ENCODE data around the gene ADCY5. TPM values are rescaled to one million over a fixed set of nuclear protein-coding genes. Genes with fewer than 3 reads are reported as not detected.

The ADCY5 gene
- total and polyA plus RNA-seq, 2 donors, result 0.76 to 1.7 TPM

- DNase-seq (ENCODE audit: low read depth in 6 of 9, low spot score in 9 of 9), result no peak
- Histone ChIP-seq H3K4me1 (ENCODE audit: control insufficient read depth in 2 of 2, insufficient read depth in 2 of 2, low read length in 2 of 2) (peaks cover 0 to 8% of the 10 kb centered on the region in 2 donors), H3K4me3 (ENCODE audit: low read length in 2 of 2) (no peak overlapping the region), H3K27ac (ENCODE audit: low read depth in 1 of 2, low read length in 1 of 2) (no peak overlapping the region), H3K27me3 (ENCODE audit: control insufficient read depth in 2 of 2, insufficient read depth in 1 of 2, low read length in 1 of 2) (no peaks in the 10 kb centered on the region), H3K9me3 (ENCODE audit: control insufficient read depth in 2 of 2, insufficient read depth in 1 of 2, low read length in 1 of 2) (no peaks in the 10 kb centered on the region), H3K36me3 (ENCODE audit: control insufficient read depth in 2 of 2, insufficient read depth in 2 of 2, low read length in 1 of 2) (no peaks in the 10 kb centered on the region)
- 95% methylated on average over 3 of the region's 3 CpGs for WGBS
Observed at GRCh38 chr3:123339302-123339701, 109.6 kb downstream of the ADCY5 start.

DNA sequence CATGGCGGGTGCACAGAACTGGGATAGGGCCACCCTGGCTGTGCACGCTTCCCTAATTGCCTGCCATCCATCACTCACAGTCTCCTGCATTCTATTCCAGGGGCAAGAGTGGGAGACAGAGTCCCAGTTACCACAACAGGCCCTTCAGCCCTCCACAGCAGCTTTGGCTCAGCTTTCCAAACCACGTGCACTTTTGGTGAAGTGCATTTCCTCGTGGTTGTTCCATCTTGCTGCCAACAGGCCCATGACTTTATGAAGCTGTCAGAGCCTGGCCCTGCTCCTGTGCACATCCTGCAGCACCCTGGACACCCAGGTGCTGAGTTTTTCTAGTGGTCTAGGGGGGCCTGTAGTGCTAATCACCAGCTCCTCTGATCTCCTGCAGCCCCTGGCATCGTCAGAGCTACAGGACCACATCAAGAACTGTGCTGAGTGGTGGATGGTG, 110.2 kb downstream of the ADCY5 start:
- H3K36me3 ChIP-seq (ENCODE audit: control insufficient read depth in 2 of 2, insufficient read depth in 2 of 2, low read length in 1 of 2), result no peaks in the 10 kb centered on the region
- no peak for DNase-seq (ENCODE audit: low read depth in 6 of 9, low spot score in 9 of 9)
- no peaks in the 10 kb centered on the region for H3K9me3 ChIP-seq (ENCODE audit: control insufficient read depth in 2 of 2, insufficient read depth in 1 of 2, low read length in 1 of 2)
- H3K4me1 ChIP-seq (ENCODE audit: control insufficient read depth in 2 of 2, insufficient read depth in 2 of 2, low read length in 2 of 2), result peaks cover 0 to 8% of the 10 kb centered on the region in 2 donors
- no peaks in the 10 kb centered on the region for H3K27me3 ChIP-seq (ENCODE audit: control insufficient read depth in 2 of 2, insufficient read depth in 1 of 2, low read length in 1 of 2)
- 73% methylated on average over 5 of the region's 5 CpGs for WGBS
- H3K4me3 ChIP-seq (ENCODE audit: low read length in 2 of 2), result no peak overlapping the region
- H3K27ac ChIP-seq (ENCODE audit: low read depth in 1 of 2, low read length in 1 of 2), result no peak overlapping the region

- H3K4me3 ChIP-seq (ENCODE audit: low read length in 2 of 2), result no peak overlapping the region
- DNase-seq (ENCODE audit: low read depth in 6 of 9, low spot score in 9 of 9), result no peak
- peaks cover 0 to 8% of the 10 kb centered on the region in 2 donors for H3K4me1 ChIP-seq (ENCODE audit: control insufficient read depth in 2 of 2, insufficient read depth in 2 of 2, low read length in 2 of 2)
- no peak overlapping the region for H3K27ac ChIP-seq (ENCODE audit: low read depth in 1 of 2, low read length in 1 of 2)
- no peaks in the 10 kb centered on the region for H3K36me3 ChIP-seq (ENCODE audit: control insufficient read depth in 2 of 2, insufficient read depth in 2 of 2, low read length in 1 of 2)
- H3K27me3 ChIP-seq (ENCODE audit: control insufficient read depth in 2 of 2, insufficient read depth in 1 of 2, low read length in 1 of 2), result no peaks in the 10 kb centered on the region
- H3K9me3 ChIP-seq (ENCODE audit: control insufficient read depth in 2 of 2, insufficient read depth in 1 of 2, low read length in 1 of 2), result no peaks in the 10 kb centered on the region
- 88% methylated on average over 8 of the region's 8 CpGs for whole genome bisulfite sequencing
Observed at GRCh38 chr3:123337948-123338619, 110.8 kb downstream of the ADCY5 start.

DNA sequence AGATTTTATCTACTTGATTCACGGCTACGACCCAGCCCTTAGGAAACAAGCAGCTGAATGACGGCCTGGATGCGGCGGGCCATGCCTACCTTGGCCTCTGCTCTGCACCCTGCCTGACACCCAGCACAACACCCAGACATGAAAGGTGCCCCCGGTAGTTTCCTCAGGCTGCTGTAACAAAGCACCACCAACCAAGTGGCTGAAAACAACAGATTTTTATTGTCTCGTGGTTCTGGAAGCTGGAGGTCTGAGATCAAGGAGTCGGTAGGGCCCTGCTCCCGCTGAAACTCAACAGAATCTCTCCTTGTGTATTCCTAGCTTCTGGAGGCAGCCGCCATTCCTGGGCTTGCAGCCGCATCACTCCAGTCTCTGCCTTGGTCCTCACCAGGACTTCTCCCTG, 111.7 kb downstream of the ADCY5 start:
- DNase-seq (ENCODE audit: low read depth in 6 of 9, low spot score in 9 of 9), result no peak
- peaks cover 0 to 8% of the 10 kb centered on the region in 2 donors for H3K4me1 ChIP-seq (ENCODE audit: control insufficient read depth in 2 of 2, insufficient read depth in 2 of 2, low read length in 2 of 2)
- H3K36me3 ChIP-seq (ENCODE audit: control insufficient read depth in 2 of 2, insufficient read depth in 2 of 2, low read length in 1 of 2), result no peaks in the 10 kb centered on the region
- no peaks in the 10 kb centered on the region for H3K9me3 ChIP-seq (ENCODE audit: control insufficient read depth in 2 of 2, insufficient read depth in 1 of 2, low read length in 1 of 2)
- no peak overlapping the region for H3K27ac ChIP-seq (ENCODE audit: low read depth in 1 of 2, low read length in 1 of 2)
- H3K4me3 ChIP-seq (ENCODE audit: low read length in 2 of 2), result no peak overlapping the region
- no peaks in the 10 kb centered on the region for H3K27me3 ChIP-seq (ENCODE audit: control insufficient read depth in 2 of 2, insufficient read depth in 1 of 2, low read length in 1 of 2)
- WGBS, result 96% methylated on average over 11 of the region's 11 CpGs

- H3K27me3 ChIP-seq (ENCODE audit: control insufficient read depth in 2 of 2, insufficient read depth in 1 of 2, low read length in 1 of 2), result no peaks in the 10 kb centered on the region
- H3K4me3 ChIP-seq (ENCODE audit: low read length in 2 of 2), result no peak overlapping the region
- peaks cover 0 to 8% of the 10 kb centered on the region in 2 donors for H3K4me1 ChIP-seq (ENCODE audit: control insufficient read depth in 2 of 2, insufficient read depth in 2 of 2, low read length in 2 of 2)
- WGBS, result 96% methylated on average over 7 of the region's 7 CpGs
- H3K9me3 ChIP-seq (ENCODE audit: control insufficient read depth in 2 of 2, insufficient read depth in 1 of 2, low read length in 1 of 2), result no peaks in the 10 kb centered on the region
- no peak for DNase-seq (ENCODE audit: low read depth in 6 of 9, low spot score in 9 of 9)
- H3K36me3 ChIP-seq (ENCODE audit: control insufficient read depth in 2 of 2, insufficient read depth in 2 of 2, low read length in 1 of 2), result no peaks in the 10 kb centered on the region
- no peak overlapping the region for H3K27ac ChIP-seq (ENCODE audit: low read depth in 1 of 2, low read length in 1 of 2)
Observed at GRCh38 chr3:123336441-123336851, 112.4 kb downstream of the ADCY5 start.

- H3K27ac ChIP-seq (ENCODE audit: low read depth in 1 of 2, low read length in 1 of 2), result no peak overlapping the region
- no peak overlapping the region for H3K4me3 ChIP-seq (ENCODE audit: low read length in 2 of 2)
- WGBS, result 74% methylated on average over 4 of the region's 4 CpGs
- no peaks in the 10 kb centered on the region for H3K36me3 ChIP-seq (ENCODE audit: control insufficient read depth in 2 of 2, insufficient read depth in 2 of 2, low read length in 1 of 2)
- H3K4me1 ChIP-seq (ENCODE audit: control insufficient read depth in 2 of 2, insufficient read depth in 2 of 2, low read length in 2 of 2), result peaks cover 0 to 8% of the 10 kb centered on the region in 2 donors
- H3K9me3 ChIP-seq (ENCODE audit: control insufficient read depth in 2 of 2, insufficient read depth in 1 of 2, low read length in 1 of 2), result no peaks in the 10 kb centered on the region
- no peak for DNase-seq (ENCODE audit: low read depth in 6 of 9, low spot score in 9 of 9)
- no peaks in the 10 kb centered on the region for H3K27me3 ChIP-seq (ENCODE audit: control insufficient read depth in 2 of 2, insufficient read depth in 1 of 2, low read length in 1 of 2)
Observed at GRCh38 chr3:123336001-123336400, 112.9 kb downstream of the ADCY5 start.

GRCh38 chr3:123335007-123335670, 113.8 kb downstream of the ADCY5 start:
- no peak for DNase-seq (ENCODE audit: low read depth in 6 of 9, low spot score in 9 of 9)
- no peaks in the 10 kb centered on the region for H3K27me3 ChIP-seq (ENCODE audit: control insufficient read depth in 2 of 2, insufficient read depth in 1 of 2, low read length in 1 of 2)
- WGBS, result 25% methylated on average over 14 of the region's 14 CpGs
- no peak overlapping the region for H3K27ac ChIP-seq (ENCODE audit: low read depth in 1 of 2, low read length in 1 of 2)
- peaks cover 0 to 8% of the 10 kb centered on the region in 2 donors for H3K4me1 ChIP-seq (ENCODE audit: control insufficient read depth in 2 of 2, insufficient read depth in 2 of 2, low read length in 2 of 2)
- H3K36me3 ChIP-seq (ENCODE audit: control insufficient read depth in 2 of 2, insufficient read depth in 2 of 2, low read length in 1 of 2), result no peaks in the 10 kb centered on the region
- H3K4me3 ChIP-seq (ENCODE audit: low read length in 2 of 2), result no peak overlapping the region
- H3K9me3 ChIP-seq (ENCODE audit: control insufficient read depth in 2 of 2, insufficient read depth in 1 of 2, low read length in 1 of 2), result no peaks in the 10 kb centered on the region

- H3K9me3 ChIP-seq (ENCODE audit: control insufficient read depth in 2 of 2, insufficient read depth in 1 of 2, low read length in 1 of 2), result no peaks in the 10 kb centered on the region
- no peaks in the 10 kb centered on the region for H3K36me3 ChIP-seq (ENCODE audit: control insufficient read depth in 2 of 2, insufficient read depth in 2 of 2, low read length in 1 of 2)
- H3K27ac ChIP-seq (ENCODE audit: low read depth in 1 of 2, low read length in 1 of 2), result no peak overlapping the region
- DNase-seq (ENCODE audit: low read depth in 6 of 9, low spot score in 9 of 9), result no peak
- H3K4me3 ChIP-seq (ENCODE audit: low read length in 2 of 2), result no peak overlapping the region
- 98% methylated on average over 7 of the region's 7 CpGs for WGBS
- H3K4me1 ChIP-seq (ENCODE audit: control insufficient read depth in 2 of 2, insufficient read depth in 2 of 2, low read length in 2 of 2), result peaks cover 0 to 8% of the 10 kb centered on the region in 2 donors
- no peaks in the 10 kb centered on the region for H3K27me3 ChIP-seq (ENCODE audit: control insufficient read depth in 2 of 2, insufficient read depth in 1 of 2, low read length in 1 of 2)
Observed at GRCh38 chr3:123334056-123334455, 114.8 kb downstream of the ADCY5 start.

DNA sequence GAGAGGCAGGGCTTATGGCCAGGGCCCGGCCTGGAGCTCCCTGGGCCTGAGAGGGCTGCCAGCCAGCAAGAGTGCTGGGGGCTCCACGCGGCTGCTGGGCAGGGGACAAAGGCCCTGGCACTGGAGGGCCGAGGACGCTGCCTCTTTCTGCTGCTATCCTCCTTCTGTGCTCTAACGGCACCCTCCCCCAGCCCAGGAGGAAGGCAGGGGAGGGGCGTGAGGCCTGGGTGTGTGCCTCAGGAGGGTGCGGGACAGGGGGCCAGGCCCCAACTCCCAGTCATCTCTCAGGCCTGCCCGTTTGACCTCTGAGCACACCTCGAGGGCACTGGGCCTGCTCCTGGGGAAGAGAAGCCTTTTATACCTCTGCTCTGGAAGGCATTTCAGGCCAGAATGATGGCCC, 115.5 kb downstream of the ADCY5 start:
- DNase-seq (ENCODE audit: low read depth in 6 of 9, low spot score in 9 of 9), result no peak
- no peaks in the 10 kb centered on the region for H3K36me3 ChIP-seq (ENCODE audit: control insufficient read depth in 2 of 2, insufficient read depth in 2 of 2, low read length in 1 of 2)
- H3K27me3 ChIP-seq (ENCODE audit: control insufficient read depth in 2 of 2, insufficient read depth in 1 of 2, low read length in 1 of 2), result peaks cover 0 to 3% of the 10 kb centered on the region in 2 donors
- H3K27ac ChIP-seq (ENCODE audit: low read depth in 1 of 2, low read length in 1 of 2), result no peak overlapping the region
- H3K9me3 ChIP-seq (ENCODE audit: control insufficient read depth in 2 of 2, insufficient read depth in 1 of 2, low read length in 1 of 2), result no peaks in the 10 kb centered on the region
- peaks cover 0 to 5% of the 10 kb centered on the region in 2 donors for H3K4me1 ChIP-seq (ENCODE audit: control insufficient read depth in 2 of 2, insufficient read depth in 2 of 2, low read length in 2 of 2)
- H3K4me3 ChIP-seq (ENCODE audit: low read length in 2 of 2), result no peak overlapping the region
- 95% methylated on average over 10 of the region's 10 CpGs for WGBS
